Neuron (in vitro differentiated cells): ENCODE results near the gene CD79A.
A peak's percentile ranks its signal among the peaks of the same experiment; 100 is the strongest.
"Not testable (repeated sequence)": the region's sequence is repeated elsewhere in the genome, so short reads cannot be mapped to it uniquely, and the experiment has no call there.

Experiments
- H2AFZ ChIP-seq: one replicate; pipeline ENCODE4 v1.6.1; 2013; ENCODE audit warnings: low read depth, mild to moderate bottlenecking, inconsistent platforms, low read length, moderate library complexity
- H3K27me3 ChIP-seq: one replicate; pipeline ENCODE4 v1.6.1; 2013; ENCODE audit warnings: low read length; ENCODE audit not compliant: insufficient read depth
- H3K36me3 ChIP-seq: one replicate; pipeline ENCODE4 v1.6.1; 2013; ENCODE audit warnings: low read length; ENCODE audit not compliant: insufficient read depth
- H3K4me1 ChIP-seq: one replicate; pipeline ENCODE4 v1.6.1; 2013; ENCODE audit warnings: low read length; ENCODE audit not compliant: insufficient read depth
- H3K4me3 ChIP-seq: 2 replicates; pipeline ENCODE4 v1.5.1; 2013; ENCODE audit warnings: mild to moderate bottlenecking, low read length, moderate library complexity
- H3K9me3 ChIP-seq: one replicate; pipeline ENCODE4 v1.6.1; 2013; ENCODE audit warnings: low read length

Gene CD79A

GRCh38 chr19:41869374-41869955 is 7.6 kb upstream of the CD79A start:
- Histone ChIP-seq H3K4me3 (no peak overlapping the region), H3K27me3 (no peaks in the 10 kb centered on the region), H3K9me3 (no peaks in the 10 kb centered on the region), H3K36me3 (peaks cover 63% of the 10 kb centered on the region), H2AFZ (no peak overlapping the region), H3K4me1 (no peaks in the 10 kb centered on the region)

DNA sequence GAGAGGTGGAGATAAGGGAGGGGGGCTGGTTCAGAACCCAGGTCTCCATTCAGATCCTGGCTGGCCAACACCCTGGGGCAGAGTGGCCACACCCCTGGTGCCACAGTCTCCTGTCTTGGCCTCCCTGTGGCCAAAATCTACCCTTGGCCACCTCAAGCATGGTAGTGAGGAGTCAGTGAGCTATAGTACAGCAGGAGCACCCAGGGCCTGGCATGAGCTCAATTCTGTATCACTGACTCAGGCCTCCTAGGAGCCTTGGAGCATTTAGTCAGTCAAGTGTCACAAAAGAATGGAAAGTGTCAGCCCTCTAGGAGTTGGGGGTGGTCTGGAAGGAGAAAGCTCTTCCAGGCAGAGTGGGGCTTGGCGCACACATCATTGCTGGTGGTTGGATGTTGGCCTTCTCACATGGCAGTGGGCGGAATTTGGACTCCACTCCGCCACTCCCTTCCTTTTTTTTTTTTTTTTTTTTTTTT is 6.6 kb upstream of the CD79A start:
- H2AFZ ChIP-seq, result no peak overlapping the region
- no peaks in the 10 kb centered on the region for H3K9me3 ChIP-seq
- peaks cover 53% of the 10 kb centered on the region for H3K36me3 ChIP-seq
- H3K4me1 ChIP-seq, result no peaks in the 10 kb centered on the region
- H3K27me3 ChIP-seq, result no peaks in the 10 kb centered on the region
- no peak overlapping the region for H3K4me3 ChIP-seq

DNA sequence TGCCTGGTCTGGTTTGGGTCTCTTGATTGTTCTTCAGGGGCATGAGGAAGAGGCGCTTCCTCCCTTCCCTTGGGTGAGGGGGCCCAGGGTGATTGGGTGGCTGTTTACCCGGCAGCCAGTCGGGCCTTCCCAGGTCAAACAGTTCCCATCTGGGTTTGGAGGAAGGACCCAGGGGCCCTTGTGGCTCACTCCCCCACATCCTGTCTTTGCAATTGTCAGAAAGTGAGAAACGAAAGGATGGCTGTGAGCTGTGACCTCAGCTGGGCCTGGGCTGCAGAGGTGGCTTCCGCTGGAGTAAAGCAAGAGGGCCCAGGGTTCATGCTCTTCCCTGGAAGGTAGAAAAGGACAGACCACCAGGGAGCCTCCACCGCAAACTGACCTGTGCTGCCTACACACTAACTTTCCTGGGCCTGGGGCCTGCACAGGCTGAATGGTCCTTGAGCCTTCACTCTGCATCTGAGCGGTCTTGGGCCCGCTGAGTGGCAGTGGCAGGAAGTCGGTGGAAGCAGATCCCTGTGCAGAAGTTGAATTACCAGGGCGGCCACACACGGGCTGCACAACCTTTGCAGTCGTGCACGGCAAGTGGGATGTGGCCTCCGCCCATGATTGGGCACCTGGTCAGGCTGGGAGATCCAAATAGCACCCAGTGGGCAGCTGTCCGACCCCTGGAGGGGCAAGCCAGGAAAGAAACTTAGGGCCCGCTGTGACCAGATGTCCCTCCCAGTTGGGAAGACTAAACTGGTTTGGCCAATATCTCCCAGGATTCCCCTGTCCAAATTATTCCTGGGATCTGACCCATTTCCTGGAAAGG is 5.3 kb upstream of the CD79A start:
- Histone ChIP-seq H3K36me3 (peaks cover 47% of the 10 kb centered on the region), H3K9me3 (no peaks in the 10 kb centered on the region), H3K4me3 (no peak overlapping the region), H3K4me1 (no peaks in the 10 kb centered on the region), H3K27me3 (peaks cover 2% of the 10 kb centered on the region), H2AFZ (no peak overlapping the region)

DNA sequence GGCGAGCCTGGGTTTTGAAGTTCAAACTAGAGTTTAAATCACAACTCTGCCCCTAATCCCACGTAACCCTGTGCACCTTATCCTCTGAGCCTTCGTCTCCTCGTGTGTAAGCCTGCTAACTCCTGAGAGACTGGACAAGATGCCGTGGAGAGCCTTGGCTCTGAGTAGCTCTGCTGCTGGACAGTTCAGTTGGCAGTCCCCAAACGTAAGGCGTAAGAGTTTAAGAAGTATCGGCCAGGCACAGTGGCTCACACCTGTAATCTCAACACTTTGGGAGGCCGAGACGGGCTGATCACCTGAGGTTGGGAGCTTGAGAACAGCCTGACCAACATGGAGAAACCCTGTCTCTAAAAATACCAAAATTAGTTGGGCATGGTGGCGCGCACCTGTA is 4.7 kb upstream of the CD79A start:
- H3K4me3 ChIP-seq, result no peak overlapping the region
- H3K9me3 ChIP-seq, result no peaks in the 10 kb centered on the region
- peaks cover 7% of the 10 kb centered on the region for H3K27me3 ChIP-seq
- H3K36me3 ChIP-seq, result peaks cover 44% of the 10 kb centered on the region
- H3K4me1 ChIP-seq, result no peaks in the 10 kb centered on the region
- no peak overlapping the region for H2AFZ ChIP-seq

- Histone ChIP-seq H3K27me3 (peaks cover 10% of the 10 kb centered on the region), H3K4me3 (no peak overlapping the region), H3K36me3 (peaks cover 38% of the 10 kb centered on the region), H2AFZ (no peak overlapping the region), H3K9me3 (no peaks in the 10 kb centered on the region), H3K4me1 (no peaks in the 10 kb centered on the region)
These were observed 4.1 kb upstream of the CD79A start for GRCh38 chr19:41872775-41873647.

DNA sequence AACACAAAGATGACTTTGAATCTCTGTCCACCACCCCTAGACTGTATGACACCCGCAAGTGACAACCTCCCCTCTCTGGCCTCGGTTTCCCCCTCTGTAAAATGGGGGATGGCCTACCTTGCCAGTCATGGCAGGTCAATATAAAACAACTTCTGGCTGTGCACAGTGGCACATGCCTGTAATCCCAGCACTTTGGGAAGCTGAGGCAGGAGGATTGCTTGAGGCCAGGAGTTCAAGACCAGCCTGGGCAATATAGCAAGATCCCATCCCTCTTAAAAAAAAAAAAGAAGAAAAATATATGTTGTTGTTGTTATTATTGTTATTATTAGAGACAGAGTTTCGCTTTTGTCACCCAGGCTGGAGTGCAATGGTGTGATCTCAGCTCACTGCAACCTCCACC is 1.1 kb upstream of the CD79A start:
- H3K9me3 ChIP-seq, H3K4me3 ChIP-seq, H2AFZ ChIP-seq, H3K4me1 ChIP-seq: not testable (repeated sequence)
- H3K27me3 ChIP-seq, result peaks cover 15% of the 10 kb centered on the region
- peaks cover 10% of the 10 kb centered on the region for H3K36me3 ChIP-seq

DNA sequence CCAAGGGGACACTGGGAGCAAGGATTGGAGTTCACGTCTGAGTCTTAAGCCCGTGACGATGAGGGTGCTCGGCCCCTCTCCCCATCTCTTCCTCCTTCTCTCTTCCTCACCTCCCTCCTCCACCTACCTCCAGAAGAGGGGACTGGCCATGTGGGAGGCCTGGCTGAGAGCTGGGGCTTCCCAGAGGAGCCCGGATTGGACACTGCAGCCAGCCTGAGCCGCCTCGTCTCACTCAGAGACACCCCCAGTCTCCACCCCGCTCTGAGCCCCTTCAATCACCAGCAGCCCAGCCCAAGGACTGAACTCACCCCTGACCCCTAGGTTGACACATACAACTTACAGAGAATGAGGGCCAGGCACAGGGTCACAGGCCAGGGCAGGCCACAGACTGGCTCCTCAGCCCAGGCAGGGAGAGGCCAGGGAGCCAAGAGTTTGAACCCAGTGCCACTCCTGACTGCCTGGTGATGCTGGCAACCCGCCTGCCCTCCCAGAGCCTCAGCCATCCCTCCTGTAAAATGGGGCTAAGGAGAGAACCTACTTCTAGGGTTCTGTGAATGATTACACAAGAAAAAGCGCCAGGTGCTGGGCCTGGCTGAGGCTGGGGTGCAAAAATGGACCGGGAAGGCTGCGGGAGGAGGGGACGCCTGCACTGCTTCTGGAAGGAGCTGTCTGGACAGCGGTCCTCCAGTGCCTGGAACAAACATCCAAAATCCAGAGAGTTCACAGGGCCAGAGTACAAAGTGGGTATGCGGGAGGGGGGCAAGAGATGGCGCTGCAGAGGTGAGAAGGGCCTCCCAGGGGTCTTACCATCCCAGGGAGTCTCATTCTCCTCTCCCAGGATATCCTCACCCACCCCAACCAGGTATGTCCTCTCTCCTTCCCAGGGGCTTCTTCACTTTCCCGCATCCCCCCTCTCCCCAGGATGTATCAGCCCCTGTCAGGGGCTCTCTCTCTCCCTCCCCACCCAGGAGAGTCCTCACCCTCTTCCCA is 1.1 kb downstream of the CD79A start:
- H3K27me3 ChIP-seq, result peaks cover 30% of the 10 kb centered on the region
- no peak overlapping the region for H3K4me3 ChIP-seq
- no peaks in the 10 kb centered on the region for H3K9me3 ChIP-seq
- no peaks in the 10 kb centered on the region for H3K36me3 ChIP-seq
- no peak overlapping the region for H2AFZ ChIP-seq
- no peaks in the 10 kb centered on the region for H3K4me1 ChIP-seq

DNA sequence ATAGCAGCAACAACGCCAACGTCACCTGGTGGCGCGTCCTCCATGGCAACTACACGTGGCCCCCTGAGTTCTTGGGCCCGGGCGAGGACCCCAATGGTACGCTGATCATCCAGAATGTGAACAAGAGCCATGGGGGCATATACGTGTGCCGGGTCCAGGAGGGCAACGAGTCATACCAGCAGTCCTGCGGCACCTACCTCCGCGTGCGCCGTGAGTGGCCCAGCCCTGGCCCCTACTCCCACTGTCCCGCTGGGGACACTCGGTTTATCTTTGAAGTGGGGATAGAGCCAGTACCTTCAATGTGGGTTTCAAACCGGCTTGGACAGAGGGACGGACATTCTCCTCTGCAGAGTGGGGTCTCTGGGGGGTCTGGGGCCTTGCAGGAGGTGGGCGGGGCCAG is 2.0 kb downstream of the CD79A start:
- Histone ChIP-seq H2AFZ (no peak overlapping the region), H3K27me3 (peaks cover 34% of the 10 kb centered on the region), H3K4me1 (peaks cover 6% of the 10 kb centered on the region), H3K4me3 (no peak overlapping the region), H3K36me3 (no peaks in the 10 kb centered on the region), H3K9me3 (no peaks in the 10 kb centered on the region)

GRCh38 chr19:41879670-41880328 is 2.7 kb downstream of the CD79A start:
- Histone ChIP-seq H2AFZ (no peak overlapping the region), H3K4me1 (peaks cover 6% of the 10 kb centered on the region), H3K4me3 (no peak overlapping the region), H3K9me3 (no peaks in the 10 kb centered on the region), H3K27me3 (peaks cover 34% of the 10 kb centered on the region), H3K36me3 (no peaks in the 10 kb centered on the region)

GRCh38 chr19:41880329-41880708 is 3.2 kb downstream of the CD79A start:
- H3K27me3 ChIP-seq, result peaks cover 34% of the 10 kb centered on the region
- no peak overlapping the region for H2AFZ ChIP-seq
- no peaks in the 10 kb centered on the region for H3K9me3 ChIP-seq
- H3K4me3 ChIP-seq, result no peak overlapping the region
- H3K36me3 ChIP-seq, result no peaks in the 10 kb centered on the region
- H3K4me1 ChIP-seq, result peaks cover 6% of the 10 kb centered on the region

DNA sequence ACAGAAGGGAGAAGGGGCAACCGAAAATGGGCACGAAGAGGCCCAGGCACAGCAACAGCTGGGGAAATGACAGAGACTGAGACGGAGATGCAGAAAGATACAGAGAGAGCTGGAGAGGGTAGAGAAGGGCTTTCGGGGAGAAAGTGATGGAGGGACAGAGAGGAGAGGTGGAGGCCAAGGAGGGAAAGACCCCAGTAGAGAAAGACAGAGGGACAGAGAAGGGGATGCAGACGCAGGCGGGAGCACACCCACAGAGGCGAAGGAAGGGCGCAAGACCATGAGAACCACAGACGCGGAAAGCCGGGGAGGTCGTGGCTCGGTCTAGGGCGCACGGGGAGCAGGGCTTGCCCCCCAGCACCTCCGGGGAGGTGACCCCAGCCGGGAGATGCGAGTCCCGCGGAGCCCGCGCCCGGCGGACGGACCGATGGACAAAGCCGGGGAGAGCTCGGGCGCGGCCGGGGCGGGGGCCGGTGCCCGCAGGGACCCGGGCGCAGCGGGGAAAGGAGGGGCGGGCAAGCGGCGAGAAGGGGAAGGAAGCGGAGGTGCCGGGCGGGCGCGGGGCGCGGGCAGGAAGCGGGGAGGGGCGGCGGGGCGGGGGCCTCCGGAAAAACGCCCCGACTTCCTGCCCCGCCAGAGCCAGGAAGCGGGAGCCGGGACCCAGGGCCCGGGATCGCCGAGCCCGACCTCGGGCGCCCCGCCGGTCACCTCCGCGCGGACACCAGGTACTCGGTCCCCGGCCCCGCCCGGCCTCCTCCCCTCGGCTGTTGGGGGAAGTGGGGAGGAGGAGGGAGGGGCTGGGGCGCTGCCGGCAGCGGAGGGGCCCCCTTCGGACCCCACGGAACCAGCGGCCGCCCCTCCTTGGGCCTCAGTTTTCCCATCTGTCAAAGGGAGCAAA is 5.7 kb downstream of the CD79A start, which contains the start of gene ARHGEF1:
TSS of gene ARHGEF1 (plus strand) at position 617 of the 895 bp plus-strand sequence. CDS start 4,899 bp downstream, outside the sequence.
- Histone ChIP-seq H3K4me3 (peak within 1 kb of the TSS; percentile 73), H3K27me3 (peaks cover 24% of the 10 kb centered on the region), H3K4me1 (peaks cover 6% of the 10 kb centered on the region), H3K9me3 (no peaks in the 10 kb centered on the region), H3K36me3 (no peaks in the 10 kb centered on the region), H2AFZ (peak within 1 kb of the TSS; percentile 86)
